CD4-positive, alpha-beta memory T cell (primary cell): Measurements from ENCODE around the gene PRKG2. TPM values are rescaled to one million over a fixed set of nuclear protein-coding genes. Genes with fewer than 3 reads are reported as not detected.

Experiments
- CTCF ChIA-PET: fragments of 350-600 bp; sonication (Branson Sonifier 250); formaldehyde crosslinking; loops from one replicate; lab custom pipeline; 2021; ENCODE audit warnings: inconsistent platforms; ENCODE audit not compliant: partially characterized antibody; lab: Charles Lee
- POLR2A ChIA-PET: fragments of 350-600 bp; sonication (Branson Sonifier 250); formaldehyde crosslinking; loops from one replicate; lab custom pipeline; 2021; ENCODE audit not compliant: partially characterized antibody; lab: Charles Lee
- DNase-seq, 5 donors: peaks; one replicate each; pipeline versions ENCODE4 v3.0.0 to v3.0.0-alpha.2; 2020 to 2022; ENCODE audit warnings: mixed read lengths in 1 of 5
- H3K27ac ChIP-seq: one replicate; pipeline ENCODE4 v1.7.0; 2013; ENCODE audit warnings: low read depth, low read length
- H3K27me3 ChIP-seq: 2 replicates; pipeline ENCODE4 v1.7.0; 2013; ENCODE audit warnings: mild to moderate bottlenecking, low read length, moderate library complexity; ENCODE audit not compliant: insufficient read depth
- H3K36me3 ChIP-seq: 2 replicates; pipeline ENCODE4 v1.7.0; 2013; ENCODE audit warnings: mild to moderate bottlenecking, low read length, moderate library complexity; ENCODE audit not compliant: insufficient read depth
- H3K4me1 ChIP-seq: 2 replicates; pipeline ENCODE4 v1.7.0; 2013; ENCODE audit warnings: mild to moderate bottlenecking, low read length, moderate library complexity; ENCODE audit not compliant: insufficient read depth
- H3K4me3 ChIP-seq, 2 donors: one replicate each; pipeline ENCODE4 v1.7.0; 2013; ENCODE audit warnings: low read length in 2 of 2, mild to moderate bottlenecking in 1 of 2
- H3K9me3 ChIP-seq, 2 donors: one replicate each; pipeline ENCODE4 v1.7.0; 2013; ENCODE audit warnings: low read length in 2 of 2, control low read depth in 1 of 2; ENCODE audit not compliant: control insufficient read depth in 1 of 2
- H3K27ac Mint-ChIP-seq, 7 donors: one replicate each; pipeline ENCODE4 v1.8.0; 2020 to 2021; ENCODE audit warnings: mixed read lengths in 7 of 7, mild to moderate bottlenecking in 6 of 7, inconsistent platforms in 3 of 7, moderate library complexity in 3 of 7
- H3K27me3 Mint-ChIP-seq, 2 donors: one replicate each; pipeline ENCODE4 v1.8.0; 2020 to 2021; ENCODE audit warnings: mixed read lengths in 2 of 2
- H3K36me3 Mint-ChIP-seq, 2 donors: one replicate each; pipeline ENCODE4 v1.8.0; 2020 to 2021; ENCODE audit warnings: mixed read lengths in 2 of 2, inconsistent platforms in 1 of 2, mild to moderate bottlenecking in 1 of 2
- H3K4me1 Mint-ChIP-seq, 4 donors: one replicate each; pipeline ENCODE4 v1.8.0; 2020 to 2021; ENCODE audit warnings: mixed read lengths in 4 of 4, mild to moderate bottlenecking in 1 of 4
- H3K4me3 Mint-ChIP-seq, 8 donors: one replicate each; pipeline ENCODE4 v1.8.0; 2020 to 2021; ENCODE audit warnings: mixed read lengths in 8 of 8, mild to moderate bottlenecking in 7 of 8, moderate library complexity in 6 of 8, inconsistent platforms in 3 of 8
- H3K9me3 Mint-ChIP-seq, 8 donors: one replicate each; pipeline ENCODE4 v1.8.0; 2020 to 2021; ENCODE audit warnings: mixed read lengths in 8 of 8, mild to moderate bottlenecking in 5 of 8, inconsistent platforms in 3 of 8, moderate library complexity in 1 of 8
- intact Hi-C: fragments of 100-400 bp; cut with micrococcal nuclease; formaldehyde crosslinking; loops from one replicate; pipeline ENCODE4 v1.15.1; 2023
- polyA plus RNA-seq, 2 donors: library from polyadenylated mRNA; unstranded; fragments of 300-500 nt; fragmentation: Illumina TruSeq; gene quantifications; one replicate each; pipeline ENCODE4 v1.2.3, GENCODE V29; 2021
- total RNA-seq, 2 experiments: library from RNA; stranded (reverse); gene quantifications; one replicate each; pipeline ENCODE4 v1.2.3, GENCODE V29; 2021

PRKG2 gene
- total and polyA plus RNA-seq, 4 experiments from 2014 or later, result 1.5 to 5.1 (median 1.9) TPM

DNA sequence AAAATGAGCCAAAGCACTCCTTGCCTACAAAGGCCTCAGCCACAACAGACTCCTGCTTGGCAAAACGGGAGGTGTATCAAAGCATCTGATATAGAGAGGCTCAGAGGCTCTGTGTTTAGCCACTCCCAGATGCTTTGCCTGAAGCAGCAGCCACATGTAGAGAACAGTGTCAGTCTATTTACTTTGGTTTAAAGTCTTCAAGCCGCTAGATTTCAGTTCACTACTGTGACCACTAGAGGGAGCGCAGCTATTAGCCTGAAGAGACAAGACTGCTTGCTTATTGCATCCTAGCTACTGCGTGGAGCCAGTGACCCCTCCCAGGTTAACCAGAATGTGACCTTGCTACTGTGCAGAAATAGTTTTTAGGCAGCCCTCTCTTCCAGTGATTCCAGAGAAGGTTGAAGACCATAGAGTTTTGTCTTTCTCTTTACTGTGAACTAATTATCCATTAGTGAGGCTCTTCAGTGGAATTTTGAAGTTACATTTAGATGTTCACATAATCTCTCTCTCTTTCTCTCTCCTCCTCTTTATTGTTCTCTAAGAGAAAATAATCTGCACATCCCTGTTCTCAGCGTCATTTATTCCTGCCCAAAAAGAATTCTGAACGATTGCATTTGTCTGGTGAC lies 145.2 kb downstream of the PRKG2 start:
- H3K4me3 ChIP-seq, result no peak overlapping the region
- no peaks in the 10 kb centered on the region for H3K27me3 ChIP-seq
- no peak overlapping the region for H3K27ac ChIP-seq
- Mint-ChIP-seq H3K27ac (no peak overlapping the region), H3K4me3 (no peak overlapping the region), H3K36me3 (no peaks in the 10 kb centered on the region), H3K4me1 (no peaks in the 10 kb centered on the region), H3K9me3 (no peaks in the 10 kb centered on the region), H3K27me3 (peaks cover 12 to 13% of the 10 kb centered on the region in 2 donors)
- ChIA-PET CTCF (interaction anchor here (0.8 to 3.9 kb wide), 19 partner anchors 9 to 711 kb away, joined by 3 to 55 read pairs (median 4); no protein-coding TSS in a partner anchor), POLR2A (no interaction called here)
- intact Hi-C loops, result loop anchor here (5.0 kb wide), 1 partner anchor 187 kb away; no protein-coding TSS in a partner anchor
- H3K36me3 ChIP-seq, result no peaks in the 10 kb centered on the region
- no peaks in the 10 kb centered on the region for H3K4me1 ChIP-seq
- no peaks in the 10 kb centered on the region for H3K9me3 ChIP-seq
- DNase-seq, result peak; percentile 42 to 57 (median 53)

GRCh38 chr4:81065446-81065845 lies 149.6 kb downstream of the PRKG2 start:
- H3K4me1 Mint-ChIP-seq, result no peaks in the 10 kb centered on the region
- ChIA-PET CTCF (no interaction called here), POLR2A (no interaction called here)
- no peaks in the 10 kb centered on the region for H3K9me3 Mint-ChIP-seq
- H3K36me3 Mint-ChIP-seq, result no peaks in the 10 kb centered on the region
- H3K4me3 ChIP-seq, result no peak overlapping the region
- no peak for DNase-seq
- H3K4me3 Mint-ChIP-seq, result no peak overlapping the region
- H3K9me3 ChIP-seq, result no peaks in the 10 kb centered on the region
- no peaks in the 10 kb centered on the region for H3K4me1 ChIP-seq
- intact Hi-C loops, result loop anchor here (5.0 kb wide), 1 partner anchor 192 kb away; no protein-coding TSS in a partner anchor
- no peak overlapping the region for H3K27ac Mint-ChIP-seq
- peaks cover 7 to 13% of the 10 kb centered on the region in 2 donors for H3K27me3 Mint-ChIP-seq
- H3K36me3 ChIP-seq, result no peaks in the 10 kb centered on the region
- H3K27ac ChIP-seq, result no peak overlapping the region
- no peaks in the 10 kb centered on the region for H3K27me3 ChIP-seq

DNA sequence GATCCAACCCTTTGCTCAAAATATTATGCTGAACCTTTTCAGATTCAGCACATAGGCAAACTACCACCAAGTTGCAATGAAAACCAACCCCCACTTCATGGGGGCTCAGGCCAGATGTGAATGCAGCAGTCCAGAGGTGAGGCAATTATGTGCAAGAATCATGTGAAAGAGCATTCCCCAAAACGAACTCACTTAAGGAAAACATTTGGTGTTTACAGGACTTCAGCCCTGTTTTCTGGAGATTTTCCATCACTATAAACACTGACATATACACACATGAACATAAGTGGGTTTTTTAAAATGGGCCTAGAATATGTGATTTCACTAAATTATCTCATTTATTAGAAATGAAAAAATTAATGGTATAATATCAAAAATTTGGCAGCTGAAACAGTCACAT lies 153.0 kb downstream of the PRKG2 start:
- DNase-seq, result no peak
- no peak overlapping the region for H3K4me3 ChIP-seq
- H3K27me3 ChIP-seq, result no peaks in the 10 kb centered on the region
- H3K4me3 Mint-ChIP-seq, result no peak overlapping the region
- CTCF ChIA-PET, result interaction anchor here (1.3 kb wide), 1 partner anchor 9 kb away, joined by 4 read pairs; no protein-coding TSS in a partner anchor
- no peak overlapping the region for H3K27ac Mint-ChIP-seq
- no peaks in the 10 kb centered on the region for H3K4me1 ChIP-seq
- no peaks in the 10 kb centered on the region for H3K4me1 Mint-ChIP-seq
- H3K36me3 Mint-ChIP-seq, result no peaks in the 10 kb centered on the region
- no peak overlapping the region for H3K27ac ChIP-seq
- POLR2A ChIA-PET, result no interaction called here
- intact Hi-C loops, result no loop called here
- peaks cover 13 to 17% of the 10 kb centered on the region in 2 donors for H3K27me3 Mint-ChIP-seq
- H3K9me3 Mint-ChIP-seq, result no peaks in the 10 kb centered on the region
- no peaks in the 10 kb centered on the region for H3K9me3 ChIP-seq
- H3K36me3 ChIP-seq, result no peaks in the 10 kb centered on the region

GRCh38 chr4:81061344-81061730 lies 153.7 kb downstream of the PRKG2 start:
- H3K9me3 ChIP-seq, result no peaks in the 10 kb centered on the region
- H3K27me3 ChIP-seq, result no peaks in the 10 kb centered on the region
- H3K36me3 ChIP-seq, result no peaks in the 10 kb centered on the region
- H3K4me3 ChIP-seq, result no peak overlapping the region
- intact Hi-C loops, result no loop called here
- no peak overlapping the region for H3K27ac ChIP-seq
- Mint-ChIP-seq H3K9me3 (no peaks in the 10 kb centered on the region), H3K27ac (no peak overlapping the region), H3K36me3 (no peaks in the 10 kb centered on the region), H3K4me3 (no peak overlapping the region), H3K4me1 (no peaks in the 10 kb centered on the region), H3K27me3 (peaks cover 13 to 17% of the 10 kb centered on the region in 2 donors)
- POLR2A ChIA-PET, result no interaction called here
- H3K4me1 ChIP-seq, result no peaks in the 10 kb centered on the region
- CTCF ChIA-PET, result interaction anchor here (1.2 kb wide), 1 partner anchor 9 kb away, joined by 3 read pairs; no protein-coding TSS in a partner anchor
- no peak for DNase-seq

- Histone ChIP-seq H3K36me3 (no peaks in the 10 kb centered on the region), H3K27me3 (no peaks in the 10 kb centered on the region), H3K9me3 (no peaks in the 10 kb centered on the region), H3K4me1 (no peaks in the 10 kb centered on the region), H3K27ac (no peak overlapping the region), H3K4me3 (no peak overlapping the region)
- Mint-ChIP-seq H3K27ac (no peak overlapping the region), H3K4me3 (no peak overlapping the region), H3K9me3 (no peaks in the 10 kb centered on the region), H3K4me1 (no peaks in the 10 kb centered on the region), H3K36me3 (no peaks in the 10 kb centered on the region), H3K27me3 (peaks cover 13 to 17% of the 10 kb centered on the region in 2 donors)
- DNase-seq, result no peak
- intact Hi-C loops, result no loop called here
- CTCF ChIA-PET, result interaction anchor here (1.2 kb wide), 1 partner anchor 9 kb away, joined by 3 read pairs; no protein-coding TSS in a partner anchor
- POLR2A ChIA-PET, result no interaction called here
Observed at GRCh38 chr4:81060587-81061343, 154.3 kb downstream of the PRKG2 start.

DNA sequence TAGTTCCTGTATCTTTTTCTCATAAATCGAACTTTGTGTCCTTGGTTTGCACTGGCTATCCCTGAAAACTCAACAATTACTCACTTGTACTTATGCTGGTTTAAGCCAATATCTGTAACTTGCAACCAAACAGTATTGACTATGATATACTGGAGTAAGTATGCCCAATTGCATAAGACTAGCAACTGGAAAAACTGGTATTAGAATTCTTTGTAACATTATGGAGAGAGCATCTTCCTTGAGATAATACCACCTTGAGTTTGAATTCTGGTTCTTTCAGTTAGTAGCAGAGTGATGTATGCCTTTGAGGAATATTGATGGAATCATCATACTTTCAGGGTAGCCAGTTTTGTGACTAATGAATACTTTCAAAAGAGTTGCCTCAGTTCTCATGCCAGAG lies 156.4 kb downstream of the PRKG2 start:
- H3K27me3 ChIP-seq, result no peaks in the 10 kb centered on the region
- ChIA-PET POLR2A (no interaction called here), CTCF (interaction anchor here (0.9 kb wide), 1 partner anchor 11 kb away, joined by 5 read pairs; no protein-coding TSS in a partner anchor)
- Mint-ChIP-seq H3K4me3 (no peak overlapping the region), H3K36me3 (no peaks in the 10 kb centered on the region), H3K9me3 (no peaks in the 10 kb centered on the region), H3K4me1 (no peaks in the 10 kb centered on the region), H3K27me3 (peaks cover 11 to 12% of the 10 kb centered on the region in 2 donors), H3K27ac (no peak overlapping the region)
- no peaks in the 10 kb centered on the region for H3K36me3 ChIP-seq
- H3K4me1 ChIP-seq, result no peaks in the 10 kb centered on the region
- no peak overlapping the region for H3K27ac ChIP-seq
- DNase-seq, result no peak
- H3K4me3 ChIP-seq, result no peak overlapping the region
- intact Hi-C loops, result no loop called here
- H3K9me3 ChIP-seq, result no peaks in the 10 kb centered on the region
